Heart right ventricle (tissue), 16 donors: ENCODE results near the gene C10orf143. TPM values are rescaled to one million over a fixed set of nuclear protein-coding genes. Genes with fewer than 3 reads are reported as not detected.
A peak's percentile ranks its signal among the peaks of the same experiment; 100 is the strongest.

Experiments used
- ATAC-seq, 8 donors: fragments of 200-7000 bp; cut with Tn5 transposase; one replicate each; pipeline ENCODE4 v1.9.1; 2020; ENCODE audit warnings: mild to moderate bottlenecking in 8 of 8, moderate library complexity in 8 of 8, moderate number of reproducible peaks in 1 of 8
- DNase-seq, 2 donors: peaks; one replicate each; pipeline ENCODE4 v3.0.0-alpha.2; 2020
- H3K27ac ChIP-seq, 10 donors: fragments of 200-600 bp; sonication (generic) in 2 of 10; one replicate each; pipeline versions ENCODE4 v1.5.0 to v1.8.0; 2020 to 2022; ENCODE audit warnings: mild to moderate bottlenecking in 3 of 10
- H3K27me3 ChIP-seq, 7 donors: fragments of 200-600 bp; one replicate each; pipeline ENCODE4 v1.8.0; 2021 to 2022; ENCODE audit warnings: mild to moderate bottlenecking in 2 of 7
- H3K36me3 ChIP-seq, 9 donors: fragments of 200-600 bp; sonication (generic) in 1 of 9; one replicate each; pipeline versions ENCODE4 v1.5.0 to v1.8.0; 2020 to 2022; ENCODE audit warnings: mild to moderate bottlenecking in 2 of 9
- H3K4me1 ChIP-seq, 9 donors: fragments of 200-600 bp; sonication (generic) in 1 of 9; one replicate each; pipeline versions ENCODE4 v1.5.0 to v1.8.0; 2020 to 2022; ENCODE audit warnings: mild to moderate bottlenecking in 4 of 9
- H3K4me3 ChIP-seq, 10 donors: fragments of 200-600 bp; sonication (generic) in 2 of 10; one replicate each; pipeline versions ENCODE4 v1.5.0 to v1.8.0; 2020 to 2022; ENCODE audit warnings: mild to moderate bottlenecking in 7 of 10, moderate library complexity in 2 of 10
- H3K9me3 ChIP-seq, 11 donors: fragments of 200-600 bp in 10 of 11; sonication (generic) in 2 of 11; one replicate each; pipeline versions ENCODE4 v1.5.0 to v1.8.0; 2013 to 2022; ENCODE audit warnings: mild to moderate bottlenecking in 2 of 11, control low read depth in 1 of 11, moderate library complexity in 1 of 11
- WGBS, 2 donors: extraction: QIAGEN DNeasy Blood & Tissue Kit; methylation state at CpG; one replicate each; pipeline ENCODE4 v1.1.7; 2013; ENCODE audit warnings: inconsistent platforms in 1 of 2; 5-methylcytosine and 5-hydroxymethylcytosine counted together
- intact Hi-C, 10 donors: fragments of 100-400 bp; cut with DNase I; formaldehyde crosslinking; loops; one replicate each; pipeline versions ENCODE4 v1.11.1 to v1.14.2; 2022
- polyA plus RNA-seq, 2 donors: library from polyadenylated mRNA; stranded (reverse); fragments of 200-250 nt; gene quantifications; one replicate each; pipeline ENCODE4 v1.2.3, GENCODE V29; 2013
- total RNA-seq, 10 donors: library from RNA; stranded (reverse); fragmentation: NEBNext Ultra II Directional in 3 of 10; extraction: Animal tissue kit (Norgen Biotek cat#: 25700) in 3 of 10; gene quantifications; one replicate each; pipeline versions ENCODE4 v1.2.1 to v1.2.4, GENCODE V29; 2021 to 2023
- TF ChIP-seq, protein P1 (sequence below), 9 donors: fragments of 200-600 bp; sonication (generic) in 2 of 9; IDR thresholded peaks; one replicate each; pipeline versions ENCODE4 v1.5.0 to v1.8.0; 2021 to 2022; ENCODE audit warnings: antibody characterized with exemption in 9 of 9, mild to moderate bottlenecking in 5 of 9, moderate library complexity in 1 of 9
- donor health status: Arrhythmogenic right ventricular cardiomyopathy.
- donor health status: ischemic (EF 13 %, LVEDD 7.1; RV severe dilation, severe dysfunction).
- donor health status: healthy with polysubstance abuse.
- donor health status: DM: no; HTN: yes; CAD: no.
- donor health status: DM: no; HTN: no; CAD: no.
- donor health status: ischemic (EF 25% LVEDD 6.9; RV normal size, moderate dysfunction).
- donor health status: ischemic (EF 25% LVEDD 5.7; RV mildly dilated, moderate dysfunction).
- donor health status: healthy.
- donor health status: DM: yes; HTN: yes; CAD: no.
- donor health status: Ischemic cardiomyopathy.
- donor health status: ischemic (EF 35%, LVEDD 5.7; RV mildly dilated, moderate dysfunction).
- donor health status: nonischemic (EF 11% LVEDD 7.7; RV severe dilation, severe dysfunction).
- donor health status: DM: yes; HTN: yes; CAD: no.
- donor health status: PGD.
- donor health status: ischemic (EF 29% LVEDD 5.4; RV normal size, mild dysfunction).
- donor health status: nonischemic (EF 23%, LVEDD 6.1; RV moderate dilation, normal function).

The C10orf143 gene
- total and polyA plus RNA-seq, 12 donors: 1.1 to 5.4 (median 2.1) TPM

DNA sequence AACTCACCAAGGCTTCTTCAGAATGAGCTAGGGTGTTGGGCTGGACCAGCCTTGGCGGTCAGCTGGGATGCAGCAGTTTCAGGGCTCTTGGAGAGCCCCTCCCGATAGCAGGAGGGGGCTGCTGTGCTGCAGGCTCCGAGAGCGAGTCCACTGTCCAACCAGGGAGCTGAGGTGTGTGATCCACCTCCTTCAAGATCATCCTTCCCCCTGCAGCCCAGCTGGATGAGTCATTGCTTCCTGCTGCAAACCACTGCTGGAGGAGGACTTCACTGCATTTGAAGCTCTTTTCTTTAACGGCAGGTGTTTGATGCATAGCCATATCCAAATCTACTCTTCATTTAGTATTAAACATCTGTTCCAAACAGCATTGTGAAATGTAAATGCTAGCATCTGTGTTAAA lies 92.4 kb downstream of the C10orf143 start:
- DNase-seq: peak in 1 of 2 donors; percentile 1
- TF ChIP-seq, protein P1, sequence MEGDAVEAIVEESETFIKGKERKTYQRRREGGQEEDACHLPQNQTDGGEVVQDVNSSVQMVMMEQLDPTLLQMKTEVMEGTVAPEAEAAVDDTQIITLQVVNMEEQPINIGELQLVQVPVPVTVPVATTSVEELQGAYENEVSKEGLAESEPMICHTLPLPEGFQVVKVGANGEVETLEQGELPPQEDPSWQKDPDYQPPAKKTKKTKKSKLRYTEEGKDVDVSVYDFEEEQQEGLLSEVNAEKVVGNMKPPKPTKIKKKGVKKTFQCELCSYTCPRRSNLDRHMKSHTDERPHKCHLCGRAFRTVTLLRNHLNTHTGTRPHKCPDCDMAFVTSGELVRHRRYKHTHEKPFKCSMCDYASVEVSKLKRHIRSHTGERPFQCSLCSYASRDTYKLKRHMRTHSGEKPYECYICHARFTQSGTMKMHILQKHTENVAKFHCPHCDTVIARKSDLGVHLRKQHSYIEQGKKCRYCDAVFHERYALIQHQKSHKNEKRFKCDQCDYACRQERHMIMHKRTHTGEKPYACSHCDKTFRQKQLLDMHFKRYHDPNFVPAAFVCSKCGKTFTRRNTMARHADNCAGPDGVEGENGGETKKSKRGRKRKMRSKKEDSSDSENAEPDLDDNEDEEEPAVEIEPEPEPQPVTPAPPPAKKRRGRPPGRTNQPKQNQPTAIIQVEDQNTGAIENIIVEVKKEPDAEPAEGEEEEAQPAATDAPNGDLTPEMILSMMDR (IDR thresholded peaks at IDR 0.05): no peak
- 66 to 71% methylated on average over 5 of the region's 5 CpGs for WGBS, 2 donors

GRCh38 chr10:130017631-130018022 lies 93.0 kb downstream of the C10orf143 start:
- H3K9me3 ChIP-seq: no peaks in the 10 kb centered on the region
- no peaks in the 10 kb centered on the region for H3K36me3 ChIP-seq
- H3K27ac ChIP-seq: no peak overlapping the region
- intact Hi-C loops: no loop called here
- 88% methylated on average over 13 of the region's 13 CpGs for WGBS, 2 donors
- peaks cover 0 to 15% (median 0%) of the 10 kb centered on the region in 9 donors for H3K4me1 ChIP-seq
- DNase-seq: peak in 1 of 2 donors; percentile 1
- H3K27me3 ChIP-seq: peaks cover 0 to 23% (median 11%) of the 10 kb centered on the region in 7 donors
- no peak for ATAC-seq
- H3K4me3 ChIP-seq: no peak overlapping the region
- TF ChIP-seq, protein P1 (IDR thresholded peaks at IDR 0.05): no peak

More for the DNA sequence above, 92.4 kb downstream of the C10orf143 start:
- Histone ChIP-seq H3K4me1 (peaks cover 0 to 15% (median 0%) of the 10 kb centered on the region in 9 donors), H3K9me3 (no peaks in the 10 kb centered on the region), H3K4me3 (no peak overlapping the region), H3K36me3 (no peaks in the 10 kb centered on the region), H3K27ac (no peak overlapping the region), H3K27me3 (peaks cover 0 to 18% (median 5%) of the 10 kb centered on the region in 7 donors)
- intact Hi-C loops: no loop called here
- ATAC-seq: no peak

DNA sequence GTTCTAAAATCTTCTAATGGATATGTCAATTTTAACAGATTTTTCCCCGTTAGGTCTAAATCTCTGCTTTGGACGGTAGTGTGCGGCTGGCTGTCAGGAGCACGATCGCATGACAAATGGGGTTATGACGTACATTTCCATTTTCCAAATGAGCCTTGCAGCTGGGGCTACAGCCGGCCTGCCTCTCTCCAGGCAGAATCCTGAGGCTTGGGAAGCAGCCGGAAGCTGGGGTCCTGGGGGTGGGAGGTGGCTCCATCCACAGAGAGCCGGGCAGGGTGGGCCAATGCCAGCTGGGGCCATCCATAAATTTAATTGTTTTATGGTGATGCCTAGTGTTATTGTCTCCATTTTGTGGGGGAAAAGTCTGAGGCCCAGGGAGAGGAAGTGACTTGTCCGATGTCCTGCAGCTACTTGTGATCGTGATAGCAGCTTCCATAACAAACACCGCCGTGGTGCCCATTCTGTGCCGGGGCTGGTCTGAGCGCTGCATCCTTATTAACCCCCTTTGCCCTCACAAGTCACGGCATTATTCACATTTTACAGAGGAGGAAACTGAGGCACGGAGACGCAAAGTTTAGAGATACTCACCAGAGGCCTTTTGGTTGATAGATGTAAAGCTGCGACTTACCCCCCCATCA lies 93.5 kb downstream of the C10orf143 start:
- TF ChIP-seq, protein P1 (IDR thresholded peaks at IDR 0.05): no peak
- H3K27me3 ChIP-seq: peaks cover 0 to 26% (median 11%) of the 10 kb centered on the region in 7 donors
- H3K4me3 ChIP-seq: no peak overlapping the region
- DNase-seq (peak in 1 of 2 donors; percentile 1), ATAC-seq (no peak)
- intact Hi-C loops: no loop called here
- no peak overlapping the region for H3K27ac ChIP-seq
- WGBS, 2 donors: 84 to 87% methylated on average over 19 of the region's 19 CpGs
- no peaks in the 10 kb centered on the region for H3K9me3 ChIP-seq
- peaks cover 0 to 11% (median 0%) of the 10 kb centered on the region in 9 donors for H3K4me1 ChIP-seq
- no peaks in the 10 kb centered on the region for H3K36me3 ChIP-seq

DNA sequence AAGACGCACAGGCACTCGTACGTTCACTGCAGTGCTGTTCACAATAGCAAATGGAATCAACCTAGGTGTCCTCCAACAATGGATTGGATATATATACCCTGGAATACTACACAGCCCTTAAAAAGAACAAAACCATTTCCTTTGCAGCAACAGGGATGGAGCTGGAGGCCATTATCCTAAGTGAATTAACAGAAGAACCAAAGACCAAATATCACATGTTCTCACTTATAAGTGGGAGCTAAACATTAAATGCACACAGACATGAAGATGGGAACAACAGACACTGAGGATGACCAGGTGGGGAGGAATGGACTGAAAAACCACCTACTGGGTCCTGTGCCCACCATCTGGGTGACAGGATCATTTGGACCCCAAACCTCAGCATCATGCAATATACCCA lies 94.5 kb downstream of the C10orf143 start:
- ATAC-seq (no peak), DNase-seq (no peak)
- Histone ChIP-seq H3K9me3 (no peaks in the 10 kb centered on the region), H3K36me3 (no peaks in the 10 kb centered on the region), H3K27me3 (peaks cover 0 to 34% (median 11%) of the 10 kb centered on the region in 7 donors), H3K4me1 (peaks cover 0 to 6% (median 0%) of the 10 kb centered on the region in 9 donors), H3K4me3 (no peak overlapping the region), H3K27ac (no peak overlapping the region)
- intact Hi-C loops: no loop called here
- WGBS, 2 donors: 93 to 99% methylated on average over 3 of the region's 3 CpGs
- TF ChIP-seq, protein P1 (IDR thresholded peaks at IDR 0.05): no peak
